Lower leg skin (tissue), 4 donors: ENCODE measurements around the gene TMEM145. TPM values are rescaled to one million over a fixed set of nuclear protein-coding genes. Genes with fewer than 3 reads are reported as not detected.

Experiments used
- DNase-seq, 2 donors: peaks; one replicate each; pipeline ENCODE4 v3.0.0-alpha.2; 2019; ENCODE audit warnings: low spot score in 2 of 2
- H3K4me3 ChIP-seq: fragments of 200-600 bp; sonication (generic); 2 replicates; pipeline ENCODE4 v1.5.1; 2017; ENCODE audit warnings: mild to moderate bottlenecking, low read depth; ENCODE audit not compliant: poor library complexity, severe bottlenecking
- POLR2A ChIP-seq, 2 donors: fragments of 450-650 bp; IDR thresholded peaks; one replicate each; pipeline ENCODE4 v1.6.1; 2016 to 2017; ENCODE audit warnings: antibody characterized with exemption in 2 of 2, mild to moderate bottlenecking in 1 of 2, moderate library complexity in 1 of 2
- WGBS, 2 donors: methylation state at CpG; one replicate each; pipeline ENCODE4 v1.1.5; 2018; 5-methylcytosine and 5-hydroxymethylcytosine counted together
- intact Hi-C: fragments of 100-400 bp; cut with DNase I; formaldehyde crosslinking; loops from one replicate; pipeline ENCODE4 v1.15.0; 2023; ENCODE audit warnings: low total_unique reads
- total RNA-seq, 4 donors: library from RNA; depleted of rRNA; stranded (reverse); fragments of >200 nt; gene quantifications; one replicate each; pipeline ENCODE4 v1.1.0, GENCODE V29; 2016
- TF ChIP-seq, protein P1 (sequence below), 3 donors: fragments of 450-650 bp; IDR thresholded peaks; one replicate each; pipeline ENCODE4 v1.5.1; 2016; ENCODE audit warnings: antibody characterized with exemption in 3 of 3, mild to moderate bottlenecking in 3 of 3, moderate library complexity in 2 of 3

The TMEM145 gene
- total RNA-seq, 4 donors from 2014 or later, result 0.88 TPM; not detected in 3

- WGBS, 2 donors, result 1% methylated on average over 11 to 18 of the region's 20 CpGs
- no peak for TF ChIP-seq POLR2A (IDR thresholded peaks at IDR 0.05)
- TF ChIP-seq, protein P1, sequence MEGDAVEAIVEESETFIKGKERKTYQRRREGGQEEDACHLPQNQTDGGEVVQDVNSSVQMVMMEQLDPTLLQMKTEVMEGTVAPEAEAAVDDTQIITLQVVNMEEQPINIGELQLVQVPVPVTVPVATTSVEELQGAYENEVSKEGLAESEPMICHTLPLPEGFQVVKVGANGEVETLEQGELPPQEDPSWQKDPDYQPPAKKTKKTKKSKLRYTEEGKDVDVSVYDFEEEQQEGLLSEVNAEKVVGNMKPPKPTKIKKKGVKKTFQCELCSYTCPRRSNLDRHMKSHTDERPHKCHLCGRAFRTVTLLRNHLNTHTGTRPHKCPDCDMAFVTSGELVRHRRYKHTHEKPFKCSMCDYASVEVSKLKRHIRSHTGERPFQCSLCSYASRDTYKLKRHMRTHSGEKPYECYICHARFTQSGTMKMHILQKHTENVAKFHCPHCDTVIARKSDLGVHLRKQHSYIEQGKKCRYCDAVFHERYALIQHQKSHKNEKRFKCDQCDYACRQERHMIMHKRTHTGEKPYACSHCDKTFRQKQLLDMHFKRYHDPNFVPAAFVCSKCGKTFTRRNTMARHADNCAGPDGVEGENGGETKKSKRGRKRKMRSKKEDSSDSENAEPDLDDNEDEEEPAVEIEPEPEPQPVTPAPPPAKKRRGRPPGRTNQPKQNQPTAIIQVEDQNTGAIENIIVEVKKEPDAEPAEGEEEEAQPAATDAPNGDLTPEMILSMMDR (IDR thresholded peaks at IDR 0.05), result no peak
These were observed 32.3 kb upstream of the TMEM145 start for GRCh38 chr19:42280815-42281145.

DNA sequence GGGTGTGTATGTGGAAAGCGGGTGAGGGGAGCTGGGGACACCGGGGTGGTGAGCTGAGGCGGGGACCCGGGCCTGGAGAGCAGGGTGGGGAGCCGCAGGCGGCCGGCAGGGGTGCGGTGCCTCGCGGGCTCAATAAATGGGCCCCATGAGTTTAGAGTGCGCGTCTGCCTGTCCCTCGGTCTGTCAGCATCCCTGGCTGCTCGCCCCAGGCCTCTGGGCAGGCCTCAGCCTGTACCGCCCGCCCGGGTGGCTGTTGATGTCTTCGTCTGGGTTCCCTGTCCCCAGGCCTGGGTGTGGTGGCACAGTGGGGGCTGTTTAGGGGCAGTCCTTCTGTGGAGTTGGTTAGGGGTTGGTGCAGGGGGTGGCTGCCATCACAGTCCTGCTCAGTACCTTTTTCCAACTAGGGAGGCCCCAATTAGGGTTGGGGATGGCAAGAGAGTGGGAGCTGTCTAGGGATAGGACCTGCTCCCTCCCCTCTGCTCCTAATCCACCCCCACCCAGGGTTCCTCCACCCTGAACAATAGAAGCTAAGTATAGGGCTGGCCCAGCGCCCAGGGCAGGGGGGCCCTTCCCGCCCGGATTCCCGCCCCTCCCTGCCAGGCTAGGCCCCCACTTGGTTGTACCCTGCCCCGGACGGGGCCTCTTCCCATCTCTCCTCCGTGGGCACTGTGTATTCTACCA is 31.8 kb upstream of the TMEM145 start:
- DNase-seq, result peak; percentile 84 to 96

More at GRCh38 chr19:42280815-42281145, 32.3 kb upstream of the TMEM145 start:
- peak; percentile 63 to 92 for DNase-seq
- no peak overlapping the region for H3K4me3 ChIP-seq
- intact Hi-C loops, result no loop called here

DNA sequence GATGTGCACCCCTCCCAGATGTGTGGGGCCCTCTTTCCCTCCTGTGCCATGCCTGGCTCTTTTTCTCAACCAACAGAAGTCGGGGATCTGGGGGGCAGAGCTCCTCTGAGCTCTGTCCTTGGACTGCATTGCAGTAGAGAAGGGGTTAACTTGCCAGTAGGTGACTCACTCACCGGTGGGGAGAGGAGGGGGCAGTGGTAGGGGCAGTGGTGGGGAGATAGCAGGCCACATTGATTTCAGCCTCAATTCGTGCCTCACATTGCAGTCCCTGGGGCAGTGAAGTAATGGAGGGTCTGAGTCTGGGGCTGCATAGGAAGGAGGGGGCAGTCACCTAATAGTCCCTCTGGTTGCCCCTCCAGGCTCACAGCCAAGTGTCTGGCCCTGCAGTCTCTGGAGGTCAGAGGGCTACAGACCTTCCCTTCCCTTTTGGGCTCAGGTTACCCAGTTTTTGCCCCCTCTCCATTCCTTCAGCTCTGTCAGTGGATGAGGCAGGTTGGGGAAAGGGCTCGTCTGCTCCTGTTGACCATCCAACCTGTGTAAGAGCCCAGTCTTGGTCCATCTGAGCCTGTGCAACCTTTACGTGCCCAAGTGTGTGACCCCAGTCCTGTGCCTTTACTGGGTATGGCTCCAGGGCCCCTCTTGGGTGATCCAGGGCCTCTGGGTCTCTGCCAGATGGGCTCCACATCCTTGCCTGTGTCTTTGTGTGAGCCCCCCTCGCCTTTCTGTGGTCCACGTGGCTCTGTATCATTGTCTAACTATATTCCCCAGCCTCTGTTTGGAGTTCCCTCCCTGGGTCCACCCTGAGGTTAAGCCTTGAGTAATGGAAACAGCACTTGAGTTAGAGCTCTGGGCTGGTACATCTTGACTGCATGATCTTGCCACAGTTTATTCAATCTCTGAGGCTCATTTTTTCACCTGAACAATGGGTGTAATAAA is 31.0 kb upstream of the TMEM145 start:
- intact Hi-C loops, result no loop called here
- DNase-seq, result peak in 1 of 2 donors; percentile 89
- WGBS, 2 donors, result 18 to 19% methylated on average over 7 of the region's 7 CpGs
- H3K4me3 ChIP-seq, result no peak overlapping the region
- no peak for TF ChIP-seq POLR2A (IDR thresholded peaks at IDR 0.05)
- TF ChIP-seq, protein P1 (IDR thresholded peaks at IDR 0.05), result no peak

More for the DNA sequence above, 31.8 kb upstream of the TMEM145 start:
- intact Hi-C loops, result no loop called here
- no peak overlapping the region for H3K4me3 ChIP-seq
- 2 to 6% methylated on average over 8 to 23 of the region's 25 CpGs for WGBS, 2 donors
- no peak for TF ChIP-seq POLR2A (IDR thresholded peaks at IDR 0.05)
- TF ChIP-seq, protein P1 (IDR thresholded peaks at IDR 0.05), result no peak

DNA sequence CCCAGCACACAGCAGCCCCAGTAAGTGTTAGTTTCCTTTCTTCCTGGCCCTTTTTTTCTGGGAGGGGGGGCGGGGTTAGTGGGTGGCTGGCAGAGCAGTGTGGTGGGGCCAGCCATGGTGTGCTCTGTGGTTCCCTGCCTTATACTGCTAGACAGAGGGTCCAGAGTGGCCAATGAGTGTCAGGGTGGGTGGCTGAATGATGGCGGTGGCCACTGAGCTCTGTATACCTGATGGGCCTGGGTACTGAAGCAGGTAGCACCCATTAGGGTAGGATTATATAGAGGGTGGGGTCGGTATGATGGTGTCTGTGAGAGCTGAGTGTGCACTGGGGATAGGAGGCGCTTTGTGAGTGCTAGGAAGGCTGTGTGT is 30.3 kb upstream of the TMEM145 start:
- TF ChIP-seq POLR2A (IDR thresholded peaks at IDR 0.05), result no peak
- TF ChIP-seq, protein P1 (IDR thresholded peaks at IDR 0.05), result no peak
- DNase-seq, result peak in 1 of 2 donors; percentile 84
- 24 to 29% methylated on average over 4 of the region's 4 CpGs for WGBS, 2 donors
- intact Hi-C loops, result no loop called here
- H3K4me3 ChIP-seq, result no peak overlapping the region

DNA sequence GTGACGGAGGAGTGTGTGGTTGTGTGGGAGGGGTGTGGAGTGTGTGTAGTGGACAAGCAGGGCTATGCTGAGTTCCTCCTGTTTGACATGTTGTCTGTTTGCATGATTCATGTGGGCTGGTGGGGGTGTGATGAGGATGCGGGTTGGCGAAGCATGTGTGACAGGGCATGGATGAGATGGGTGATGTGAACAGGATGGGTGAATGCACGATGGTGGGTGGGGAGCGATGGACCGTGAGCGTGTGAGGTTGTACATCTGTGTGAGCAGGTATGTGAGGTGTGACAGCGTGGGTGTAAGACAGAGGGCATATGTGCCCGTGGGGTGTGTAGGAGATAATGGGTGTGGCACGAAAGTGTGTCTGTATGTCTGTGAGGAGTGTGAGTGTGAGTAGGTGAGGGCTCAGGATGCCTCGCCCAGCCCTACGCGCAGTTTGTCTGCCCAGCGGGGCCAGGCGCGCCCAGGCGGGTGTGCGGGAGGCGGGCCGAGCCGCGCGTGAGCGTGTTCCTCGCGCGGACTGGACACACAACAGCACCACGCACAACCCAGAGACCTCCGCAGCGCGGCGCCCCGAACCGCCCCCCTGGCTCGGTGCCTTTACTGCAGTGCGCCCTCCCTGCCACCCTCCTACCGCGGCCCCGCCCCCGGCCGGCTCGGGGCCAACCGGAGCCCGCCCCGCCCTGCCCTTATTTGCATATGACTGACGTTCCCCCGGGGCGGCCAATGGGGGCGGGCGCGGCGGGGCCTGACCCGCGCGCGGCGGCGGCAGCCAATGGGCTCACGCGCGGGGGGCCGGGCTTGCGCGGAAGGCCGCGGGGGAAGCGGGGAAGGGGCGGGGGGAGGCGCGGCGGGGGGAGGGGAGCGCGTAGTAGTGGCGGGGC is 29.7 kb upstream of the TMEM145 start:
- peak in 1 of 2 donors; percentile 45 for TF ChIP-seq POLR2A (IDR thresholded peaks at IDR 0.05)
- TF ChIP-seq, protein P1 (IDR thresholded peaks at IDR 0.05), result no peak
- 2 to 3% methylated on average over 37 to 46 of the region's 74 CpGs for WGBS, 2 donors
- intact Hi-C loops, result no loop called here
- peak; percentile 93 to 99 for DNase-seq
- H3K4me3 ChIP-seq, result no peak overlapping the region
